ENCODE results near the gene KCNRG.
"Not testable (repeated sequence)": the region's sequence is repeated elsewhere in the genome, so short reads cannot be mapped to it uniquely, and the experiment has no call there.

KCNRG gene

DNA sequence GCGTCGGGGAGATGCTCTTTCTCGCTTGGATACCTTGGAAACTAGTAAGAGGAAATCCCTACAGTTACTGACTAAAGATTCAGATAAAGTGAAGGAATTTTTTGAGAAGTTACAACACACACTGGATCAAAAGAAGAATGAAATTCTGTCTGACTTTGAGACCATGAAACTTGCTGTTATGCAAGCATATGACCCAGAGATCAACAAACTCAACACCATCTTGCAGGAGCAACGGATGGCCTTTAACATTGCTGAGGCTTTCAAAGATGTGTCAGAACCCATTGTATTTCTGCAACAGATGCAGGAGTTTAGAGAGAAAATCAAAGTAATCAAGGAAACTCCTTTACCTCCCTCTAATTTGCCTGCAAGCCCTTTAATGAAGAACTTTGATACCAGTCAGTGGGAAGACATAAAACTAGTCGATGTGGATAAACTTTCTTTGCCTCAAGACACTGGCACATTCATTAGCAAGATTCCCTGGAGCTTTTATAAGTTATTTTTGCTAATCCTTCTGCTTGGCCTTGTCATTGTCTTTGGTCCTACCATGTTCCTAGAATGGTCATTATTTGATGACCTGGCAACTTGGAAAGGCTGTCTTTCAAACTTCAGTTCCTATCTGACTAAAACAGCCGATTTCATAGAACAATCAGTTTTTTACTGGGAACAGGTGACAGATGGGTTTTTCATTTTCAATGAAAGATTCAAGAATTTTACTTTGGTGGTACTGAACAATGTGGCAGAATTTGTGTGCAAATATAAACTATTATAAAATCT, 2.7 kb upstream of the KCNRG start:
- DNase-seq: no peak

DNA sequence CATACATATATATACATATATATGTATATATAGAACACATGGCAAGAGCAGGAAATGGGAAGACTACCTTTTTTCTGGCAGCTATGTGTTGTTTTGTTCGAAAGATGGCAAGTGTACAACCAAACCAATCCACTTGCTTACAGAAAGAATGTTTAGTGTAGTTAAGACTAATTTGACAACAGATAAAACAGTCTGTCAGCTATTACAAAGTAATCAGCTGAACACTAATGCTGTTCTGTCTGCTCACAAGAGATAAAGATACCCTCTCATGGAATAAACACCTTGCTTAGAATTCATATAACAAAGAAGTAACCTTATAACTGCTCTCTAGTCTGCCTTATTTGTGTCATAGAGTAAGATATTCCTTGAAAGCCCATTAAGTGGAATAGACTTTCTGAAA, 858 bp upstream of the KCNRG start:
- no peak for DNase-seq

DNA sequence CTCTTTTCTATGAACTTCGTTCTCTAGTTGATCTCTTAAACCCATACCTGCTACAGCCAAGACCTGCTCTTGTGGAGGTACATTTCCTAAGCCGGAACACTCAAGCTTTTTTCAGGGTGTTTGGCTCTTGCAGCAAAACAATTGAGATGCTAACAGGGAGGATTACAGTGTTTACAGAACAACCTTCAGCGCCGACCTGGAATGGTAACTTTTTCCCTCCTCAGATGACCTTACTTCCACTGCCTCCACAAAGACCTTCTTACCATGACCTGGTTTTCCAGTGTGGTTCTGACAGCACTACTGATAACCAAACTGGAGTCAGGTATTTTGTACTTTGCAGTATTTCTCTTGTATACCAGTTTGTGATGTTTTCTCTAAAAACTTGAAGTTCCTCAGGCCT, 506 bp downstream of the KCNRG start:
- no peak for DNase-seq

DNA sequence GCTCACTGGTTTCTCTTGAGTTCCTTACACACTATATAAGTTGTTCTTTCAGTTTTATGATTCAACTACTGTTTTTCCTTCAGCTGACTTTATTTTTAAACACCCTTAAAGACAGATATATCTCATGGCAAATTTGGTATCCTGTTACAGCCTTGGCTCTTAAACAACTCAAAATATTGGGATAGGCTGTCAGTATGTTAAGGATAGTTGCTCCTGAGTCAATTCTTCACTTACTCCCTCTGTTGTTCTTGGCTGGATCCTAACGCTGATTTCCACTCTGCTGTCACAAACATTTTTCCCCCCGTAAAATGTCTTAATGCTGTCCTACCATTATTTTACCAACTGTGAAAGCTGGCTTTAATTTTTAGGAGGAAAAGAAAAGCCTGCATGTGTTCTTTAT, 1.2 kb downstream of the KCNRG start:
- DNase-seq: no peak

DNA sequence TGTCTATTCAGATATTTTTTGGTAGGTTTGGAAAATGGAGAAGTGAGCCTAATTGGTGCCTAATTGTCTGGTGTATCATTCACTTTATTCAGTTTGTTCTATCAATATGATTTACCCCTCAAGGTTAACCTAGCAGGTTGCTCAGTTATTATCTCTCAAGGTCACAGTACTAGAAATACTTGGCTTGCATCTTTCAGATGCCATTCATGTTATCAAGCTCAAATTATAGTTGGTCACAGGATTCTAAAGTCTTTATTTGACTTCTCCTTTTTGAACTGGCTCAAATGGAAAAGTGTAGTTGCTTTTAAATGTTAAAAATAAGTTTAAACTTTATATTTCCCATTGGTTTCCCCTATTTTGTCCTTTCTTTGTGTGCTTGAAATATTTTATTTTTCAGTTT, 2.6 kb downstream of the KCNRG start:
- no peak for DNase-seq

DNA sequence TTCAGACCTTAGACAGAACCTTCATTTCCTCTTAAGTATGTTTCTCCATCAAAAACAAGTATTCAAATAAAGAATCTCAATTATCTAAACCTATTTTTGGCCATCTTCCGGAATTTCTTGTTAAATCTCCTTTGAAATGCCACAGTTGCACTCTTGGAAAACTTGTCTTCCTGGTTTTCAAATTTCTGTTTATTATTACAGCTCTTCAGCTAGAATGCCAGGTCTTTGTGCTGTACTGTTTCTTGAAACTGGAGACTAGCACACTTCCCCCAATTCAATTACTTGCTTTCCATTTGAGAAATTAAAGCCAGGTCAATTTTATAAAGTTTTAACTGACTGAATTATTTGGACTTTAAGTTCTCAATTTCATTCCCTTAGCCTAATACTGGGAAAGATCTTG, 10.2 kb downstream of the KCNRG start:
- no peak for DNase-seq

DNA sequence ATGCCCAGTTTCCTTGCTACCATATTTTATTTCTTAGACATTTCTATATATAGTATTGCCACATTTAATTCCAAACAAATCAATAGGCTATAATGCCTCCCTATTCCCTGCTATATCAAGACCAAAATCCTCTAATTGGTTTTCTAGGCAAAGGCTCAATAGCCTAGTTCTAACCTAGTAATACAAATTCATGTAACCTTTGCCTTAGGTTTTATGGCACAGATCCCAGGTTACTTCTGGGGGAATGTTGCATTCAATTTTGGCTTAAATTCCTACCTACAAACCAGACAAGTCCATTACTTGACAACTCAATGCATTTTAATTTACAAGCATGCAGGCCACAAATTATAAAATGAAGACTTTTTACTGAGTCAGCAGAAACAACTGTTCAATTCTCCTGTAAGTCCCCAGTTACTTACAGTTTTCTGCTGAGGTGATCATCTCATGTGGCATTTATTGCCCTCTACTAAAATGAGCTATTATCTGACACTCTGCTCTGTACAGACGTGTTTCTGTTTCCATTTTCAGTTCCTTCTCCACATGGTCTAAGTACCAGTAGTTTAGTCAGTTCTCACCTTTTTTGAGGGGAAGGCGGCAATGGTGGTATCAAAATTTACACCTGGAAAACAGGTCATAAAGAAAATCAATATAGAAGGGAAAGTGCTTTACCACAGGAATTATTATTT, 11.7 kb downstream of the KCNRG start:
- no peak for DNase-seq

DNA sequence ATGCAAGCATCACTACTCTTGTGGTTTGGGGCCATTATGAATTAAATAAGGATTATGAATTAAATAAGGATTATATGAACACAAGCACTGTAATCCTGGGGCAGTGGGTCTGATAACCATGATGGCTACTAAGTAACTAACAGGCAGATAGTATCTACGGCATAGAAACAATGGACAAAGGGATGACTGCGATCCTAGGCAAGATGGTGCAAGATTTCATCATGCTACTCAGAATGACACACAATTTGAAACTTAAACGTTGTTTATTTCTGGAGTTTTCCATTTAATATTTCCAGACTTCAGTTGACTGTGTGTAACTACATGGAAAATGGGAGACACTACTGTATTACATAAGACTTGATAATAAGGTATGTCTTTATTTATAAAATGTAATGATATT, 15.1 kb downstream of the KCNRG start:
- DNase-seq: no peak

DNA sequence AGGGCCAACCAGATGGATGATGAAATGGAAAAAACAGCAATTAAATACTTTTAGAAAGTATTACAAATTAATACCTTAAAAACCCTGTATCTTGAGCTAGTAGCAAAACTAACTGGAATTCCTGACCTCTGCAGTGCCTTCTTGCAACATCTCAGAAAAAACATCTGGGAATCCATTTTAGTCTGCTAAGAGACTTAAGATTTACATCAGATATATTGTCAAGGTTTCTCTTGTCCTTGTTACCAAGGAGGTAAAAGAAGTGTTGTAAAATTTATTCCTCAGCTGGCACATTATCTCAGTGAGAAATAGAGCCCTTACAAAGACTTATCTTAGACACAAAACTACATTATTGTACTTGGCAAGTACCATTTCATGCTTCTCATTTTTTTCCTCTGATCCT, 18.5 kb downstream of the KCNRG start:
- DNase-seq: no peak

DNA sequence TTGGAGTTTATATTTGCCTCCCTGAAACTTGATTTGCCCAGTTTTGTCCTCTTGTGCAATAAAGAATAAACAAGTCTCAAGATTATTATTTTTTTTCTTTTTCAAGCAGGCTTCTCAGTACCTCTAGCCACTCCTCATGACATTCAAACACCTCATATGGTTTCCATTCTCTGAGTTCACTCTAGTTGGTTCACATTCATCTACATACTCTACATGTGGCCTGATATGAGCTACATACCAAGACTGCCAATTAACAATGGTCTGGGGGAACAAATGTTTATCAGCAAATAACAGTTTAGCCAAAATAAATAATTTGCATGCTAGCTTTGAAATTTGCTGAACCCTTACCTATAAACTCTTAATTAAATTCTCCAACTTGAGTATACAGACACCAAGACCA, 22.5 kb downstream of the KCNRG start:
- DNase-seq: no peak

DNA sequence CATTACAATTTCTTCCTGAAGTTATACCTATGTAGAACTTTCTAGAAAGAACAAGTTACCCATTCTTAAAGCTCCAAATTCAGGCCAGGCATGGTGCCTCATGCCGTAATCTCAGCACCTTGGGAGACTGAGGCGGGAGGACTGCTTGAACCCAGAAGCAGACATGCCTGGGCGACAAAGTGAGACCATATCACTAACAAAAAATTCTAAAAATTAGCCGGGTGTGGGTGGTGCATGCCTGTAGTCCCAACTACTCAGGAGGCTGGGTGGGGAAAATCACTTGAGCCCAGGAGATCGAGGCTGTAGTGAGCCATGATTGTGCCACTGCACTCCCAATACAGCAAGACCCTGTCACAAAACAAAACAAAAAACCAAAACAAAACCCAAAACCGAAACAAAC, 23.0 kb downstream of the KCNRG start:
- no peak for DNase-seq

DNA sequence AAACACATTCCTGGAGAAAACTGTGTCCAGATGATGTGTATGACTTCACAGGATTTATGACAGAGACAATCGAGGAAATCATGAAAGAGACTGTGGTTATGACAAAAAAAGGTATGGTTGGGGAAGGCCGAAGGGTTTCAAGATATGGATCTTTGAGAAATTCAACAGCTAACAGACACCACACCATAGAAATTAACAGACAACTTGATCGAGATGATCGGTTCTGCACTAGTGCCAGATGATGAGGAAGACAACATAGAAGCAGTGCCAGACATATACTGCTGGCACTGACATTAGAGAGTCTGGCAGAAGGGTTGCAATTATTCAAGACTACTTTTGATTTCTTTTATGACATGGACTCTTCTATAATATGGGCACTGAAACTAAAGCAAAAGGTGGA, 37.2 kb downstream of the KCNRG start:
- DNase-seq: no peak

DNA sequence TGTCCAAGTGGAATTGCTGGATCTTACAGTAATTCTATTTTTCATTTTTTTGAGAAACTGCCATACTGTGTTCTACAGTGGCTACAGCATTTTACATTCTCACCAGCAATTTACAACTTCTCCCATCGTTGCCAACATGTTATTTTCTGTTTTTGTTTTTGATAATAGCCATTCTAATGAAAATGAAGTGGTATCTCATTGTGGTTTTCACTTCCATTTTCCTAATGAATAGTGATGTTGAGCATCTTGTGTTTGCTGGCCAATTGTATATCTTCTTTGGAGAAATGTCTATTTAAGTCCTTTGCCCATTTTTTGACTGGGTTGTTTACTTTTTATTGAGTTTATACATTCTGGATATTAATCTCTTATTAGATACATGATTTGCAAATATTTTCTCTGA, 38.6 kb downstream of the KCNRG start:
- DNase-seq: no peak

DNA sequence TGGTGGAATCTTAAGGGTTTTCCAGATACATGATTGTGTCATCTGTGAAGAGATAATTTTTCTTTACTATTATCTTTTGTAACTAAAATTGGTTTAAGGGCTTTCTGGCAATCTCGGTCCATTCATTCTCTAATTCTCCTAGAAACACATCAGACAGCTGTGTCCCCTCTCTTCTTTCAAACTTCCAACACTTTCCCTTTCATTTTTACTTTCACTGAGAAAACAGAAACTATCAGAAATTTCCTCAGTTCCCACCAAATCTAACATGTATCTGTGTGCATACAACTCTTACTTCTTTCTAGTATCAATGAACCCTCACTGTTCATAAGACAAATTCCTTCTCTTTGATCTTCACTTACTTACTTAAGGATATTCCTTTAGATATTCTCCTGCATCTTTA, 40.2 kb downstream of the KCNRG start:
- DNase-seq: no peak

DNA sequence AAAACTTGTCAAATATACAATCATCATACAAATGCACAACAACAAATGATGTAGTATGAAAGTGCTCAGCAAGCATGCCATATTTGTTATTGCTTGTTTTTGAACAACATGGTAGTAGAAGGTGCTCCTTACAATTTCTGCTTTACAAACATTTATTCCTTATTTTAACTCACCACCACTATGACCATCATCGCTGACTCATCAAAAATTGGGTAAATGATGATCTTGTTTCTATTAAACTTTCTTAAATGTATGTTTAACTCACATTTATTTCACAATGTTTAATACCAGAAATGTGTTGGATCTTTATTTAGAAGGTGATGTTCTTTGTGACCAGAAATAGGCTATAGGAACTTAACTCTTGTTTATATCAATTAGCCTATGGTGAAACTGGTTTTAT, 45.5 kb downstream of the KCNRG start:
- no peak for DNase-seq

DNA sequence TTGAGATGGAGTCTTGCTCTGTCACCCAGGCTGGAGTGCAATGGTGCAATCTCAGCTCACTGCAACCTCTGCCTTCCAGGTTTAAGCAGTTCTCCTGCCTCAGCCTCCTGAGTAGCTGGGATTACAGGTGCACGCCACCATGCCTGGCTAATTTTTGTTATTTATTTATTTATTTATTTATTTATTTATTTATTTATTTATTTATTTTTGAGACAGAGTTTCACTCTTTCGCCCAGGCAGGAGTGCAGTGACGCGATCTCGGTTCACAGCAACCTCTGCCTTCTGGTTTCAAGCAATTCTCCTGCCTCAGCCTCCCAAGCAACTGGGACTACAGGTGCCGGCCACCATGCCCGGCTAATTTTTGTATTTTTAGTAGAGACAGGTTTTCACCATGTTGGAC, 47.1 kb downstream of the KCNRG start:
- not testable (repeated sequence) for DNase-seq

DNA sequence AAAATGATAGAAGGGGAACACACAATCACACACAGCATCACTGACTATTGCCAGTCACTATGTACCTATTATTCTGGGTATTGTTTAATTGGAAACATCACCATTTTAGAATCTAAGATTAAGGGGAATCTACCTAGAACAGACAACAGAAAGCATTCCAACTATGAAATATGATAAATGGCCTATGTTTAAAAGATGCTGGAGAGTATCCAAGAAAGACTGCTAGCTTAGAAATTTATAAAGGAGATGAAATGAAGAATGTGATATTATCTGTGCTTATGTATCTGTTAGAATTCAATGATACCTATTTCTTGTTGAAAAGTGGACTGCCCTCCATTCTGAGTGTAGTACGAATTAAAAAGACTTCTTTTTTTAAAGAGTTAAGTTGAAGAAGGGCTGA, 50.5 kb downstream of the KCNRG start:
- DNase-seq: no peak

DNA sequence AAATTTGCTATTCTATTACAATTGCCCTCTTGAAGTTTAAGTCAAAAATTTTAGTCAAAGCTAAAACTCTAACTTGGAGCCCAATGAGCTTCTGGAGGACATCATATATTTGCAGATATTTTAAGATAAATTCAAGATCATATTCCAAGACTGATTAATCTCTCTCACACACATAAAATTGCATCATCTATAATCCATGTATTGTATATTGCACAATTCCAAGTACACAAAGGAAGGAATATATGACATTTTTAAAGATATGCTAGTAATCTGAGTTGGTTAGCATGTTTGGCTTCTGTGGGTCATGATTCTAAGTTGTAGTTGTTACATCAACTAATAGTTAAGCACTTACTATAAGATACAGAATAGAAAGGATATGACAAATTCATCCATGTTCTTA, 53.3 kb downstream of the KCNRG start:
- no peak for DNase-seq

DNA sequence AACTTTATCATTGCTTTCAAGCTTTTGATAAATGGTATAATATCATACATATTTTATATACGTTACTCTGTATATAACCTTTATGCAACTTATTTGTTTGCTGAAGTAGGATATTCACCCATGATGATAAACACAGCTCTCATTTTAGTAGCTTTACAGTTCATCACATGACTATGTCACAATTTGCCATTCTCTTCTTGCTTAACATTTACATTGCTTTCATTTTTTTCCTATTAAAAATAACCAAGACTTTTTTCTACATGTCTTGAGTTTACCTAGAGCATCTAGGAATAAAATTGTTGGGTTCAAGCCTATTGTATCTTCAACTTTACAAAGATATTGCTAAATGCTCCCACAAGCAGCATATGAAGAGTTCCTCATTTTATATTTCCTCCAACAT, 54.0 kb downstream of the KCNRG start:
- no peak for DNase-seq

DNA sequence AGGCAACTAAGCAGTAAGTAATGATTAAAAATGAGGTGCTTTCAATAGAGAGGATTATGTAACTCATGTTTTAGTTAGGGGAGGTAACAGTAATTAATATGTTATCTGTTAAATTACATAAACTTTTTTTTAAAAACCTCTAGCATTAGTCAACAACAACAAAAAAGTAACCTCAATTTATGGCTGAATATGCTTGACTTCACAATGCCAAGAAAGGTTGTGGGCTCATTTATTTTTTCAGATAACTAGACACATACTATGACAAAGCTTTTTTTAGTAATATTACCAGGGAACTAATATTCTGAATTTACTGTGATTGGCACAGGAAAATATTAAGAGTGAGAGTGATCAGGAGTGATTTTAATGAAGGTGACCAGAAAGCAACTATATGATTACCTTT, 54.9 kb downstream of the KCNRG start:
- no peak for DNase-seq
